Panc1 (cell line): ENCODE results near the gene KPNA4. TPM values are rescaled to one million over a fixed set of nuclear protein-coding genes. Genes with fewer than 3 reads are reported as not detected.

ENCODE experiments used
- ATAC-seq: fragments of 200-7000 bp; cut with Tn5 transposase; 2 replicates; pipeline ENCODE4 v1.9.1; 2020; ENCODE audit warnings: mild to moderate bottlenecking, moderate library complexity
- BruUV-seq: library from RNA; stranded (reverse); fragments of 400-500 nt; replicated peaks from 2 replicates; lab custom pipeline; 2021; lab: Mats Ljungman, UMichigan
- CTCF ChIA-PET: fragments of 300-600 bp; sonication (Branson Sonifier 250); formaldehyde crosslinking; loops from one replicate; lab custom pipeline; 2022; ENCODE audit warnings: antibody characterized with exemption; lab: Charles Lee
- POLR2A ChIA-PET: fragments of 300-600 bp; sonication (Branson Sonifier 250); formaldehyde crosslinking; loops from one replicate; lab custom pipeline; 2022; ENCODE audit warnings: antibody characterized with exemption; lab: Charles Lee
- DNase-seq: peaks from one replicate; pipeline ENCODE4 v3.0.0-alpha.2; 2010; ENCODE audit warnings: low read depth, low spot score
- H3K27ac ChIP-seq: 2 replicates; pipeline ENCODE4 v1.5.1; 2011; ENCODE audit warnings: mild to moderate bottlenecking, low read length, inconsistent platforms
- H3K27me3 ChIP-seq: fragments of 200-500 bp; sonication (Bioruptor generic); 2 replicates; pipeline ENCODE4 v1.6.0; 2014; ENCODE audit warnings: low read length, inconsistent platforms; ENCODE audit not compliant: control insufficient read depth, insufficient read depth
- H3K36me3 ChIP-seq: fragments of 200-500 bp; sonication (Bioruptor generic); 2 replicates; pipeline ENCODE4 v1.5.1; 2014; ENCODE audit warnings: inconsistent platforms, mild to moderate bottlenecking, low read length, moderate library complexity; ENCODE audit not compliant: control insufficient read depth, insufficient read depth
- H3K4me1 ChIP-seq: 2 replicates; pipeline ENCODE4 v1.5.1; 2011; ENCODE audit warnings: inconsistent platforms, mild to moderate bottlenecking, low read length, moderate library complexity; ENCODE audit not compliant: control insufficient read depth, insufficient read depth
- H3K4me3 ChIP-seq, 2 experiments: 2 replicates each; pipeline ENCODE4 v1.5.1; 2011 to 2012; ENCODE audit warnings: low read depth in 2 of 2, low read length in 2 of 2, mild to moderate bottlenecking in 2 of 2, inconsistent platforms in 1 of 2, moderate library complexity in 1 of 2
- H3K9me3 ChIP-seq: fragments of 200-500 bp; sonication (Bioruptor generic); 2 replicates; pipeline ENCODE4 v1.5.1; 2014; ENCODE audit warnings: low read depth, mild to moderate bottlenecking, inconsistent platforms, low read length, moderate library complexity; ENCODE audit not compliant: control insufficient read depth, insufficient read depth
- POLR2AphosphoS5 ChIP-seq: IDR thresholded peaks from 2 replicates; pipeline ENCODE4 v1.6.1; 2012; ENCODE audit warnings: mild to moderate bottlenecking, low read depth, low read length, moderate library complexity
- SIN3A ChIP-seq: IDR thresholded peaks from 2 replicates; pipeline ENCODE4 v1.6.1; 2012; ENCODE audit warnings: low read depth, mild to moderate bottlenecking, low read length, moderate library complexity, borderline replicate concordance; ENCODE audit not compliant: insufficient read depth
- TCF7L2 ChIP-seq: IDR thresholded peaks from 2 replicates; pipeline ENCODE4 v1.6.1; 2011; ENCODE audit warnings: mild to moderate bottlenecking, low read depth, low read length, inconsistent platforms
- in situ Hi-C: cut with HindIII; loops from 2 replicates; pipeline ENCODE4 v1.10.0; 2016; ENCODE audit warnings: low sequenced_read_pairs, low pct_unique_long_range_greater_than_20kb
- intact Hi-C: fragments of 100-400 bp; cut with micrococcal nuclease; formaldehyde crosslinking; loops from one replicate; pipeline ENCODE4 v1.10.0; 2022; ENCODE audit not compliant: unreplicated experiment
- total RNA-seq: library from RNA; stranded (reverse); gene quantifications from one replicate; pipeline ENCODE4 v1.2.1, GENCODE V29; 2021; ENCODE audit not compliant: unreplicated experiment
- TF ChIP-seq, protein P1 (sequence below): fragments of 450-650 bp; IDR thresholded peaks from 2 replicates; pipeline ENCODE4 v1.5.1; 2017; ENCODE audit warnings: mild to moderate bottlenecking
- TF ChIP-seq, protein P2 (sequence below), 2 experiments: IDR thresholded peaks; 2 replicates each; pipeline ENCODE4 v1.6.1; 2011 to 2012; ENCODE audit warnings: low read depth in 2 of 2, control low read depth in 1 of 2, low read length in 1 of 2, mild to moderate bottlenecking in 1 of 2, moderate library complexity in 1 of 2; ENCODE audit not compliant: insufficient read depth in 1 of 2

Gene KPNA4
- total RNA-seq, 1 experiment from 2014 or later = 84.4 TPM

DNA sequence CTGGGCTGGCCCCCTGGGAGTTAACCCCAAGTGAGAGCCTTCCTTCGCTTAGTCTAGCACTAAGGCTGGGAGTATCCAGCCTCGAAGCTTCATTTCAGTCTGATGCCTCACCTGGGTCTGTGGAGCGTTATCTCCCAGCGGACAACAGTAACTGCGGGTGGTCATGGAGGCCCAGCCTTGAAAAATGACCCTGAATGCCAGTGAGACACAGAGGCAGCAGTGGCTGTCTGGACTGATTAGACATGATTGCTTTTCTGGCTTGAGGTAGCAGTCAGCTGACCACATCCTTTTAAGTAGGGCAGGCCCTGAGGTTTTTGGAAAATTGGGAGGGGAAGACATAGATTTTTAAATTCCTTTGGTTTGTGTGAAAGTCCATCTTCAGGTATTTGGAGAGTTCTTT is 87.6 kb downstream of the KPNA4 start:
- intact Hi-C loops (no loop called here), in situ Hi-C loops (no loop called here)
- no peaks in the 10 kb centered on the region for H3K9me3 ChIP-seq
- TF ChIP-seq SIN3A = no peak
- TF ChIP-seq, protein P1, sequence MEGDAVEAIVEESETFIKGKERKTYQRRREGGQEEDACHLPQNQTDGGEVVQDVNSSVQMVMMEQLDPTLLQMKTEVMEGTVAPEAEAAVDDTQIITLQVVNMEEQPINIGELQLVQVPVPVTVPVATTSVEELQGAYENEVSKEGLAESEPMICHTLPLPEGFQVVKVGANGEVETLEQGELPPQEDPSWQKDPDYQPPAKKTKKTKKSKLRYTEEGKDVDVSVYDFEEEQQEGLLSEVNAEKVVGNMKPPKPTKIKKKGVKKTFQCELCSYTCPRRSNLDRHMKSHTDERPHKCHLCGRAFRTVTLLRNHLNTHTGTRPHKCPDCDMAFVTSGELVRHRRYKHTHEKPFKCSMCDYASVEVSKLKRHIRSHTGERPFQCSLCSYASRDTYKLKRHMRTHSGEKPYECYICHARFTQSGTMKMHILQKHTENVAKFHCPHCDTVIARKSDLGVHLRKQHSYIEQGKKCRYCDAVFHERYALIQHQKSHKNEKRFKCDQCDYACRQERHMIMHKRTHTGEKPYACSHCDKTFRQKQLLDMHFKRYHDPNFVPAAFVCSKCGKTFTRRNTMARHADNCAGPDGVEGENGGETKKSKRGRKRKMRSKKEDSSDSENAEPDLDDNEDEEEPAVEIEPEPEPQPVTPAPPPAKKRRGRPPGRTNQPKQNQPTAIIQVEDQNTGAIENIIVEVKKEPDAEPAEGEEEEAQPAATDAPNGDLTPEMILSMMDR = no peak
- no peak for TF ChIP-seq POLR2AphosphoS5
- no peak for TF ChIP-seq TCF7L2
- TF ChIP-seq, protein P2, sequence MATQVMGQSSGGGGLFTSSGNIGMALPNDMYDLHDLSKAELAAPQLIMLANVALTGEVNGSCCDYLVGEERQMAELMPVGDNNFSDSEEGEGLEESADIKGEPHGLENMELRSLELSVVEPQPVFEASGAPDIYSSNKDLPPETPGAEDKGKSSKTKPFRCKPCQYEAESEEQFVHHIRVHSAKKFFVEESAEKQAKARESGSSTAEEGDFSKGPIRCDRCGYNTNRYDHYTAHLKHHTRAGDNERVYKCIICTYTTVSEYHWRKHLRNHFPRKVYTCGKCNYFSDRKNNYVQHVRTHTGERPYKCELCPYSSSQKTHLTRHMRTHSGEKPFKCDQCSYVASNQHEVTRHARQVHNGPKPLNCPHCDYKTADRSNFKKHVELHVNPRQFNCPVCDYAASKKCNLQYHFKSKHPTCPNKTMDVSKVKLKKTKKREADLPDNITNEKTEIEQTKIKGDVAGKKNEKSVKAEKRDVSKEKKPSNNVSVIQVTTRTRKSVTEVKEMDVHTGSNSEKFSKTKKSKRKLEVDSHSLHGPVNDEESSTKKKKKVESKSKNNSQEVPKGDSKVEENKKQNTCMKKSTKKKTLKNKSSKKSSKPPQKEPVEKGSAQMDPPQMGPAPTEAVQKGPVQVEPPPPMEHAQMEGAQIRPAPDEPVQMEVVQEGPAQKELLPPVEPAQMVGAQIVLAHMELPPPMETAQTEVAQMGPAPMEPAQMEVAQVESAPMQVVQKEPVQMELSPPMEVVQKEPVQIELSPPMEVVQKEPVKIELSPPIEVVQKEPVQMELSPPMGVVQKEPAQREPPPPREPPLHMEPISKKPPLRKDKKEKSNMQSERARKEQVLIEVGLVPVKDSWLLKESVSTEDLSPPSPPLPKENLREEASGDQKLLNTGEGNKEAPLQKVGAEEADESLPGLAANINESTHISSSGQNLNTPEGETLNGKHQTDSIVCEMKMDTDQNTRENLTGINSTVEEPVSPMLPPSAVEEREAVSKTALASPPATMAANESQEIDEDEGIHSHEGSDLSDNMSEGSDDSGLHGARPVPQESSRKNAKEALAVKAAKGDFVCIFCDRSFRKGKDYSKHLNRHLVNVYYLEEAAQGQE (IDR thresholded peaks at IDR 0.05; ENCODE audit: insufficient read depth in 1 of 2, low read depth in 2 of 2, low read length in 1 of 2) = no peak
- BruUV-seq = no TSS peak
- no peaks in the 10 kb centered on the region for H3K36me3 ChIP-seq
- H3K27ac ChIP-seq = no peak overlapping the region
- no peak for DNase-seq
- H3K27me3 ChIP-seq = no peaks in the 10 kb centered on the region; the same call in 1 of the 2 replicates
- CTCF ChIA-PET = interaction anchor here (0.6 kb wide), 1 partner anchor 380 kb away, joined by 3 read pairs; no protein-coding TSS in a partner anchor
- POLR2A ChIA-PET = no interaction called here
- no peak overlapping the region for H3K4me3 ChIP-seq
- no peak for ATAC-seq
- no peaks in the 10 kb centered on the region for H3K4me1 ChIP-seq

DNA sequence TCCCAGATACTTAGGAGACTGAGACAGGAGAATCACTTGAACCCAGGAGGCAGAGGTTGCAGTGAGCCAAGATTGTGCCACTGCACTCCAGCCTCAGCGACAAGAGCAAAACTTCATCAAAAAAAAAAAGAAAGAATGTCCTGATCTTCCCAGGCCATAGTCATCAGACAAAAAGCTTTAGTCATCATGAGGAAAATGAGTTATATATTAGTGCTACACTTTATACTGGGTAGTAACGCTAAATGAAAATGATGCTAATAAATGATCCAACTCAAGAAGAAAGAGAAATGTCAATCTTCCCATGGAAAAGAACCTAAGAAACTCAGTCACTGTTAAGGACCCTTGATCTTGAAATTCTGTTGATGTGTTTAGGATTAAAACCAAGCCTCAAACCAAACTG is 89.5 kb downstream of the KPNA4 start:
- Histone ChIP-seq H3K27ac (no peak overlapping the region), H3K9me3 (no peaks in the 10 kb centered on the region), H3K4me3 (no peak overlapping the region), H3K4me1 (no peaks in the 10 kb centered on the region), H3K27me3 (no peaks in the 10 kb centered on the region; the same call in 1 of the 2 replicates), H3K36me3 (no peaks in the 10 kb centered on the region)
- BruUV-seq = no TSS peak
- intact Hi-C loops (no loop called here), in situ Hi-C loops (no loop called here)
- TF ChIP-seq TCF7L2 (no peak), SIN3A (no peak), POLR2AphosphoS5 (no peak)
- TF ChIP-seq, protein P2 (IDR thresholded peaks at IDR 0.05; ENCODE audit: insufficient read depth in 1 of 2, low read depth in 2 of 2, low read length in 1 of 2) = no peak
- TF ChIP-seq, protein P1 = no peak
- ChIA-PET POLR2A (no interaction called here), CTCF (no interaction called here)
- ATAC-seq (no peak), DNase-seq (no peak)
